HG02642 (cell line): ENCODE results near the gene THSD8.
A peak's percentile ranks its signal among the peaks of the same experiment; 100 is the strongest.

ENCODE experiments used
- ATAC-seq: cut with Tn5 transposase; IDR thresholded peaks from one replicate; pipeline ENCODE4 v1.9.1; 2021; ENCODE audit warnings: mild to moderate bottlenecking; ENCODE audit not compliant: unreplicated experiment, poor library complexity

Gene THSD8

GRCh38 chr19:12778905-12779161 lies 23.0 kb upstream of the THSD8 start:
- ATAC-seq, result no peak

DNA sequence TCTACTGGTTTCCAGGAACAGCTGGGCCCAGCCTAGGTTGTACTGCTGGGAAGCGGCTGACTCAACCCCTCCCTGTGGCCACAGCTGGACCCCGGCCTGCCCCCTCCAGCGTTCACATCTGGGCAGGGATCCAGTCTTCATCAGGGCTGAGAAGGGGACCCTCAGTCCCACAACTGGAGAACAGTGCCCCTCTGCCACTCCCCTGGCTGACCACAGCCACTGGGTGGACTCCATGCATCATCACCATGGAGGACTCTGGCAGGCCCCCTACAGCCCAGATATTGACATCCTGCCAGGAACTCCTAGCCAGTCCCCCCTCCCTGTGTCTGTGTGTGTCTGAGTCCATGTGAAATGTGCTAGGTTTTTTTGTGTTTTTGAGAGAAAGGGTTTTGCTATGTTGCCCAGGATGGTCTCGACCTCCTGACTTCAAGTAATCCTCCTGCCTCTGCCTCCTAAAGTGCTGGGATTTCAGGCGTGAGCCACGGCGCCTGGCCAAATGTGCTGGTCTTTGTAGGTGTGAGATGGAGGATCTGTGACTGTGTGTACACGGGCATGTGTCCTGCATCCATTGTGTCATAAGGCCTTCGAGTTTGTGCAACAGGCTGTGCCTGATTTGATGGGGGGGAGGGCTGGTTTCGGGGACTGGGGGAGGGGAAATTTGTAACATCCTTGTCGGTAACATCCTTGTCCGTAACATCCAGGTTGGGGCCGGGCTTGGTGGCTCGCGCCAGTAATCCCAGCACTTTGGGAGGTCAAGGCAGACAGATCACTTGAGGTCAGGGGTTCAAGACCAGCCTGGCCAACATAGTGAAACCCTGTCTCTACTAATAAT lies 22.5 kb upstream of the THSD8 start:
- no peak for ATAC-seq

GRCh38 chr19:12782174-12782423 lies 19.8 kb upstream of the THSD8 start:
- no peak for ATAC-seq

DNA sequence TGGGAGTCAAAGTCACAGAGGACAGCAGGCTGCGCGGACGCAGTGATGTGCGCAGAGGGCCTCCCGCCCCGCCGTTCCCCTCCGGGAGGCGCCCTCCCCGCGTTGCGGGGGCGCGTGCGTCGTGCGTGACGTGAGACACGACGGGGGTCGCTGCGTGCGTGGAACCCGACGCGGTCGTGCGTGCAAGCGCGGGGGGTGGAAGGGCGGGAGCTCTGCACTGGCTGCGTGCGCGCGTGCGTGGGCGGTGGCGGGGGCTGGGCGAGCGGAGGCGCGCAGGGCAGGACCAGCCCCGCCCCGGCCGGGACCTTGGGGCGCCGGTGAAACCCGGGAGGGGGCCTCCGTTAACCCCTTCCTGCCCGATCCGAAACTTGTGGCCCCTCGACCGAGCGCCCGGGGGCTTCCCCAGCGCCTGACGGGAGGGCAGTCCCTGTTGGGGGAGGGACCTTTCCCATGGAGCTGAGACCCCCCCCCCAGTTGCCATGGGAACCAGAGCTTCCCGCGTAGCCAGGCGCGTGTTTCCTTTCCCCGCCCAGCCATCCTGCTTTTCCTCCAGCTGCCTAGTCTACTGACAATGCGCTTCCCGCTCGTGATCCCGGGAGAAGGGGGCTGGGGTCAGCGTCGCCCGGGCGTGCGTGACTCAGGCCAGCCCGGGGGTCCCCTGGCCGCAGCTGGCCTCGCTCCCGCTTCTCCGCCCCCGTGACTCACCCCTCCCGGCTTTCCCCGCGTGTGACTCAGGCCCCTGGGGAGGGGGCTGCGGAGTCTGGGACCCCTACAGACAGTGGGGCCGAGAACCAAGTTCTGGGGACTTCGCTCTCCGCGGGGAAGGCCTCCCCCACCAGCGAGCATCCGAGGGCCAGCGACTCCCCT lies 19.2 kb upstream of the THSD8 start:
- peak; percentile 52 for ATAC-seq

DNA sequence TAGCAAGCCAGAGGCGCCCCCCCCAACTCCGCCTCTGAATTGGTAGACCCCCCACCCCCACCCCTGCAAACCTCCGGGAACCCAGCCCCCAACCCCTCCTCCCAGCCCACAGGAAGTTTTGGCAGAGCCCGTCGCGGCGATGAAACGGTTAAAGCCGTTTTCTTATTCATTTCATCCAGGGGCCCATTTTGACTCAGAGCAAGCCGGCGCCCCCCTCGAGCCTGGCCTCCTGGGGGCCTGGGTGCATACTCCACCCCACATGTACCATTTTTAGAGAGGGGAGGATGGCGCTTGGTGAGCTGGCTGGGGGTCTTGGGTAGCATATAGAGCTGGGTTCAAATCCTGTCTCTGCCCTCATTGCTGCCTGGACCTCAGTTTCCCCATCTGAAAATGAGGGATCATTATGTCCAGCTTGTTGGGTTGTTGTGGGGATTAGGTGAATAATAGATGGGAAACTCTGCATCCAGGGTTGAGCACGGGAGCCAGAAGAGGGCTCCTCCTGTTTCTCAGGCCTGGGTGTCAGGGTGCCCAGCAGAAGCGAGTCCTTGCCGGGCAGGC lies 18.5 kb upstream of the THSD8 start:
- no peak for ATAC-seq

- ATAC-seq, result no peak
Measured at GRCh38 chr19:12783849-12784393, 17.9 kb upstream of the THSD8 start.

DNA sequence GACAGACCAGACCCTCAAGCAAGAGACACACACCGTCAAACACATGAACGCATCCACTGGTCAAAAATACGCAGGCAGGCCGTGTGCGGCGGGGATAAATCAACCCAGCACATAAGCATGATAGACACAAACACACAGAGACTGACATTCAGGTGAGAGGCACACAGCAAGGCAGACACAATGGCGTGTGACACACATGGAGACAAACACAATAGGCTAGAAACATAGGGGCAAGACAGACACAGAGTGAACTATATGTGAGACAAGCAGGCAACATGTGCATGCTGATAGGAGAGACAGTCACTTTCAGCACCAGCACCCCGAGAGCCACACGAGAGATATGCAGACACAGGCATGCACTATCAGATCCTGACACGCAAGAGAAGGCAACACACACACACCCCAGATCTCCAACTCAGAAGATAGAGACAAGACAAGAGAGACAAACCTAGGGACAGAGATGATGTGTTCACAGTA lies 17.4 kb upstream of the THSD8 start:
- ATAC-seq, result no peak

- ATAC-seq, result no peak
Measured at GRCh38 chr19:12784871-12785430, 16.9 kb upstream of the THSD8 start.

DNA sequence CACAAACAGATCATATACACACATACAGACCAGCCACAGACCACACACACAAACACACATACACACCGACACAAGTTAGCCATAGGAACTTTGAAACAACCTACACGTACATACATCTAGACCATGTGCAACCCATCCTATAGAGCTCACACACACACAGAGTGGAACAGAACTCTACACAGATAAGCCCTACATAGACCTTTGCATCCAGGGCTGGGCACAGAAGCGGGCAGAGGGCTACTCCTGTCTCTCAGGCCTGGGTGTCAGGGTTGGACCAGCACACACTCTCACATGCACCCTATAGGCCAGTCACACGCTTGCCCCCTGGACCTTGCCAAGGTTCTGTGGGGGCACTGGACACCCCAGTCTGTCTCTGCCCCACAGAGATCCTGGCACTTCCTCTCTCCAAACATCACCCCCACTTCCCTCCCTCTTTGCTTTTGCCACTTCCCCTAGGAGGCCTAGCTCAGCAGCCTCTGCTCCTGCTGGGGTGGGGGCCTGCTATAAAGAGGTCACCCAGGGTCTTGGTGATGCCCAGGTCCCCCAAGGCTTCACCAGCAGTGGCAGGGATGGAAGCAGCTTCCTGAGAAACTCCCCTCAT lies 16.3 kb upstream of the THSD8 start:
- ATAC-seq, result no peak

DNA sequence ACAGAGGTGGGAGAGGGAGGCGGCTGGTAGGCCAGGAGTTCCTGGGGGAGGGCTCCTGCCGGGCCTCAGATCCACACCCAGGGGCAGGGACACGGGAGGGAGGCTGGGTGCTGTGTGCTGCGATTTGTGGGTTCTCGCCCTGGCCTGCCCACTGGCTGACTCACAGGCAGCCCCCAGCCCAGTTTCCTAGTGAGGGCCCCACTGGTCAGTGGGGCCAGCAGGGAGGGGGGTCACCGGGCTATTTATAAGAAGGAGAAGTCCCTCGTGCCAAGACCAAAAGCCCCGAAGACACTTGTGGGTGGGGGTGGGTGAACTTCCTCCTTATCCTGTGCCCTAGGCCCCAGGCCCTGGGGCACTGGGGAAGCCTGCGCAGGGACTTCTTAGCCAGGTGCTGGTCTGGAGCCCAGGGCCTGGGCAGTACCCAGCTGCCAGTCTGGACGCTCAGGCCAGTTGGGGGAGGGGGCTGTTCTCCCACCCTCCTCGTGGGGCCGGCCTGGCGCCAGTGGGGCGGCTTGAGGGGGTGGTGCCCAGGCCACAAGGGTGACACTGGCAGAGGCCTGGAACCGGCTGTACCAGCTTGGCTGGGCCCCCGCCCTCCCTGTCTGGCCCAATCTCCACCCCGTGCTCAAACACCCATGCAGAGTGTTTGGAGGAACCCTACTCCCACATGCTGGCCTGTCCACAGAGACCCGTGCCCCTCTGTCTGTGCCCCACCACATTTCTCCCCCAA lies 15.6 kb upstream of the THSD8 start:
- ATAC-seq, result no peak

DNA sequence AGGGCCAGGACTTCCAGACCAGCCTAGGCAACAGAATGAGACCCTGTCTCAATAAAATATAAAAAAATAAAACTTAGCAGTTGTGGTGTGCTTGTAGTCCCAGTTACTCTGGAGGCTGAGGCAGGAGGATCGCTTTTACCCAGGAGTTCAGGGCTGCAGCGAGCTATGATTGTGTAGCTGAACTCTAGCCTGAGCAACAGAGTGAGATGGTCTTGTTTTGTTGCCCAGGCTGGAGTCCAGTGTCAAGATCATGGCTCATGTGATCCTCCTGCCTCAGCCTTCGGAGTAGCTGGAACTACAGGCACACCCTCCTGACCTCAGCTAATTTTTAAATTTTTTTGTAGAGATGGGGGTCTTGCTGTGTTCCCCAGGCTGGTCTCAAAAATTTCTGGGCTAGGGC lies 14.9 kb upstream of the THSD8 start:
- no peak for ATAC-seq

GRCh38 chr19:12787458-12787857 lies 14.4 kb upstream of the THSD8 start:
- ATAC-seq, result no peak

DNA sequence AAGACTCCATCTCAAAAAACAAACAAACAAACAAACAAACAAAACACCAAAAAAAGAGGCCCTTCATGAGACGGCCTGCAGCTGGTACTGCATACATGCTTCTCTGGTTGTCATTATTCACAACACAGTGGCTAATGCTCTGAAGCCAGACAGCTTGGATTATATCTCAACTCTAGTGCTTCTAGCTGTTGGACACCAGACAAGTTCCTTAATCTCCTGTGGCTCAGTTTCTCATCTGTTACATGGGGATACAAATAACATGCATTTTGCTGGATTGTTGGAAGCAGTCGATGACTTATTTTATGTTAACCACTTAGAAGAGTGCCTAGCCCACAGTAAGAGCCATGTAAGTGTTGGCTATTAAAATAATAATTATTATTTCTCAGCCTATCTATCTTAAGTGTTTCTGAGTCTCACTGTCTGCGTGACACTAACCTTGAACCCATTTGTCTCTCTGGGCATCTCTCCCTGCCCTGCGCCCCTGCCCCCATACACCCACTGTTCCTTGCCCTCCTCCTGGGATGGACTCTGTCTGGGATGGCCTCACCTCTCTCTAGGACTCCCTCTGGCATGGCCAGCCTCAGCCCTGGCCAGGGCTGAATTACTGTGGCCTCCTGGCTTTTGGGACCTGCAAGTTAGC lies 13.7 kb upstream of the THSD8 start:
- no peak for ATAC-seq

DNA sequence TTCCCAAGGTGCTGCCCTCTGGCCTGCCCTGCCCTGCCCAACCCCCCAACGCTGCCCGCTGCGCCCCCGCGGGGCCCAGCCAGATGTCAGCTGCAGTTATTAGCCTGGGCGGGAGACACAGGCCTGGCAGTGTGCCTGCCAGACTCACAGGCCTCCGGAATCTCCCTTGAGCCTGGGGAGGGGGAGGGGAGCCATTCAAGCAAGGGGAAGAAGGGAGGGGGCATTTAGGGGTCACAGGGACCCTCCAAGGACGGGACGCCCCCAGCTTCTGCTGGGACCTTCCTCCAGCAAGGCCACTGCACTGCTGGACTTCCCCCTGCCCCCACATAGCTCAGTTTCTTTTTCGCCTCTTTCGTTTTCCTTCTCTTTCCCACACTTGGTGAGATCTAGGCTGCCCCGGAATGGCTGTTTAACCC lies 13.2 kb upstream of the THSD8 start:
- no peak for ATAC-seq

DNA sequence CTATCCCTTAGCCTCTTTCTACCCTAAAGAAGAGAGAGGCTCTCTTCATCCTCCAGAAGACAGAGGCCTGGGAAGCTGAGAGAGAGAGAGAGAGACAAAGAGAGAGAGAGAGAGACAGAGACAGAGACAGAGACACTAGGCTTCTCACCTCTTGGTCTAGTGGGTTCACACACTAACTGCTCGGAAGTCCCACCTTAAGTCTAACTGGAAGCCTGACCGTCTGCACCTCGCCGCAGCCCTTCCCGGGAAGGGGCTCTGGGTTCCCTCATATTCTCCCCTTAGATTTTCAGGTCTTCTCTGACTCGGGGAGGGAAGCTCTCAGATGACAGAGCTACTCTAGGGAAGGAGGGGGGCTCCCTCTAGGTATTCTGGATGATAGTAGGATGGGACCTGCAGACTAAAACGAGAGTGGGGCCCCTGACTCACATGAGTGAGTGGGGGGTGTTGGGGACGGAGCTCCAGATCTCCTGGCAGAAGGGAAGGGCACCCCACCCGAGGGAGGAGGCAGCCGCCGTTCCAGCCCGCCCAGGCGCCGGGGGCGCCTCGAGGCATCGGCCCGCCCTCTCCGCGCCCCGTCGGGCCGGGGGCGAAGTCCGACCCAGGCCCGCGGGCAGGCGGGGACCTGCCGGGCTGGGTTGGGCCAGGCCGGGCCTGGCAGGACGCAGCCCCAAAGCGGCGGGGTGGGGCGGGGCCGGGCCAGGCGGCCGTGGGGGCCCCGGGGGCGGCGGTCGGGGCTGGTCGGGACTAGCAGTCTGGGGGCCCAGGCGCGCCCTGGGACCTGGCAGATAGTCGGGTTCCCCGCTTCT lies 12.6 kb upstream of the THSD8 start:
- no peak for ATAC-seq

- peak; percentile 44 for ATAC-seq
Measured at GRCh38 chr19:12789904-12790619, 11.8 kb upstream of the THSD8 start.

GRCh38 chr19:12790628-12791344 lies 11.1 kb upstream of the THSD8 start:
- ATAC-seq, result no peak
